ENCODE data around the gene SLC2A1.
"Not testable (repeated sequence)": the region's sequence is repeated elsewhere in the genome, so short reads cannot be mapped to it uniquely, and the experiment has no call there.

The SLC2A1 gene

GRCh38 chr1:42931911-42932422 lies 26.7 kb downstream of the SLC2A1 start:
- in situ Hi-C loops (cut with HindIII; ENCODE audit: low sequenced_read_pairs), result no loop called here

GRCh38 chr1:42931108-42931539 lies 27.5 kb downstream of the SLC2A1 start:
- in situ Hi-C loops (cut with HindIII; ENCODE audit: low sequenced_read_pairs), result no loop called here

- in situ Hi-C loops (cut with HindIII; ENCODE audit: low sequenced_read_pairs), result no loop called here
Observed at GRCh38 chr1:42930178-42931107, 28.2 kb downstream of the SLC2A1 start.

- in situ Hi-C loops (cut with HindIII; ENCODE audit: low sequenced_read_pairs), result loop anchor here (5.0 kb wide), 1 partner anchor 143 kb away; no protein-coding TSS in a partner anchor
Observed at GRCh38 chr1:42929434-42930177, 29.1 kb downstream of the SLC2A1 start.

- in situ Hi-C loops (cut with HindIII; ENCODE audit: low sequenced_read_pairs), result loop anchor here (5.0 kb wide), 1 partner anchor 143 kb away; no protein-coding TSS in a partner anchor
Observed at GRCh38 chr1:42928859-42929258, 29.8 kb downstream of the SLC2A1 start.

- in situ Hi-C loops (cut with HindIII; ENCODE audit: low sequenced_read_pairs), result loop anchor here (5.0 kb wide), 1 partner anchor 144 kb away; no protein-coding TSS in a partner anchor
Observed at GRCh38 chr1:42927920-42928505, 30.7 kb downstream of the SLC2A1 start.

- in situ Hi-C loops (cut with HindIII; ENCODE audit: low sequenced_read_pairs), result loop anchor here (5.0 kb wide), 1 partner anchor 145 kb away; no protein-coding TSS in a partner anchor
Observed at GRCh38 chr1:42927274-42927841, 31.3 kb downstream of the SLC2A1 start.

- in situ Hi-C loops (cut with HindIII; ENCODE audit: low sequenced_read_pairs), result loop anchor here (5.0 kb wide), 1 partner anchor 145 kb away; no protein-coding TSS in a partner anchor
Observed at GRCh38 chr1:42926879-42927242, 31.8 kb downstream of the SLC2A1 start.

- in situ Hi-C loops (cut with HindIII; ENCODE audit: low sequenced_read_pairs), result loop anchor here (5.0 kb wide), 1 partner anchor 146 kb away; no protein-coding TSS in a partner anchor
Observed at GRCh38 chr1:42926235-42926878, 32.3 kb downstream of the SLC2A1 start.

- in situ Hi-C loops (cut with HindIII; ENCODE audit: low sequenced_read_pairs), result loop anchor here (5.0 kb wide), 1 partner anchor 147 kb away; no protein-coding TSS in a partner anchor
Observed at GRCh38 chr1:42924851-42925760, 33.6 kb downstream of the SLC2A1 start.

GRCh38 chr1:42924082-42924850 lies 34.4 kb downstream of the SLC2A1 start:
- in situ Hi-C loops (cut with HindIII; ENCODE audit: low sequenced_read_pairs), result no loop called here

GRCh38 chr1:42923367-42924081 lies 35.1 kb downstream of the SLC2A1 start:
- in situ Hi-C loops (cut with HindIII; ENCODE audit: low sequenced_read_pairs), result no loop called here

GRCh38 chr1:42922687-42923366 lies 35.8 kb downstream of the SLC2A1 start:
- in situ Hi-C loops (cut with HindIII; ENCODE audit: low sequenced_read_pairs), result no loop called here

- in situ Hi-C loops (cut with HindIII; ENCODE audit: low sequenced_read_pairs), result no loop called here
Observed at GRCh38 chr1:42921769-42922168, 36.9 kb downstream of the SLC2A1 start.

GRCh38 chr1:42919651-42920050 lies 39.0 kb downstream of the SLC2A1 start:
- in situ Hi-C loops (cut with HindIII; ENCODE audit: low sequenced_read_pairs), result not testable (repeated sequence)

GRCh38 chr1:42917241-42917495 lies 41.5 kb downstream of the SLC2A1 start:
- in situ Hi-C loops (cut with HindIII; ENCODE audit: low sequenced_read_pairs), result no loop called here

GRCh38 chr1:42915456-42915855 lies 43.2 kb downstream of the SLC2A1 start:
- in situ Hi-C loops (cut with HindIII; ENCODE audit: low sequenced_read_pairs), result no loop called here
